HG02763 (cell line): Measurements from ENCODE around the gene SRRM1.
A peak's percentile ranks its signal among the peaks of the same experiment; 100 is the strongest.
"Not testable (repeated sequence)": the region's sequence is repeated elsewhere in the genome, so short reads cannot be mapped to it uniquely, and the experiment has no call there.

ENCODE experiments used
- ATAC-seq: cut with Tn5 transposase; IDR thresholded peaks from one replicate; pipeline ENCODE4 v1.9.1; 2021; ENCODE audit warnings: mild to moderate bottlenecking, moderate library complexity; ENCODE audit not compliant: unreplicated experiment

Gene SRRM1

DNA sequence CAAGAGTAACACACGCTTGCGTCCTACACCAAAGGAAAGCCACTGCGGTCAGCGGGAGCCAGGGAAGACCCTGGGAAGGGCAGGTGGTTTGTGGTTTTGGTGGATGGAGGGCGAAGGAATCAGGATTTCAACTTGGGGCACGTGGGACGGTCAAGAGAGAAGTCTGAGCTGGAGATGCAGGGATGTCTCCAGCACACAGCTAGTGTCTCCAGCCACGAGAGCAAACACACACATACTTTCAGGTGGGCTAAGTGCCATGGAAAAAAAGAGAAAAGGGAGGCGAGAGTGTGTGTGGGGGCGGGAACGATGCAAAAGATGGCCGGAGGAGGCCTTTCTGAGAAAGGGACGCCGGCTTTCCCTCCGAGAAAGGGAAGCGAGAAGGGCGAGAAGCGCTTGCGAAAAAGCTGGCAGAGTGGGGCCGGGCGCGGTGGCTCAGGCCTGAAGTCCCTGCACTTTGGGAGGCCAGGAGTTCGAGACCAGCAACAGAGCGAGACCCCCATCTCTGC, 1.4 kb upstream of the SRRM1 start:
- no peak for ATAC-seq

DNA sequence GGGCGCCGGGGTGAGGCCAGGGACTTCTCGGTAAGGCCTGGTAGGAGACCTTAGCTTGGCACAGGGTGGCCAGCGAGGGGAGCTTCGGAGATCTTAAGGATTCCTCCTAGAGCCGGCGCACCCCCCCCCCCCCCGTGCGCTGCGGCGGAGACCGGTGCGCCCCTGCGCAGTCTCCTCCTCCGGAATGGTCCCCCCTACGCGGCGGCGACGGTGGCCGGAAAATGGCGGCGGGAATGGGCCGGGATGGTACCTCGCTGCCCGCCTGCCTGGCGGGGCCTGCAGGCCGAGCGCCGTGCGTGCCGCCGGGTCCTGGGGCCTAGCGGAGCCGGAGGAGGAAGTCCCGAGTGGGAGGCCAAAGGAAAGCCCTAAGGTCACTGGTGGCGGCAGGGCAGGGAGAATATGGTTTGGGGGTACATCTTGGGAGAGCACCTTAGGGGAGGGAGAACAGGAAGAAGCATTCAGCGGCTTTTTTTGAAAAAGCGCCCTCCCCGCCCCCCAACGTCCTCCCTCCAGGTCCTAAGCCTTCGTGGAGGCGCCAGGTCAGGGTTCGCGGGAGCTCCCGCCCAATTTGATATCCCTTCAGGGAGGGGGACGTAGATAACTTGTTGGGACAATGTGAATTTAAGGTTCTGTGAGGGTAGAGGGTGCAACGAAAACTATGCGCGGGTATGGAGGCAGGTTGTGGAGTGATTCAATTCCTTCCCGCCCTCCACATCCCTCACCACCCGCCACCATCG, 429 bp downstream of the SRRM1 start:
- peak; percentile 17 for ATAC-seq

DNA sequence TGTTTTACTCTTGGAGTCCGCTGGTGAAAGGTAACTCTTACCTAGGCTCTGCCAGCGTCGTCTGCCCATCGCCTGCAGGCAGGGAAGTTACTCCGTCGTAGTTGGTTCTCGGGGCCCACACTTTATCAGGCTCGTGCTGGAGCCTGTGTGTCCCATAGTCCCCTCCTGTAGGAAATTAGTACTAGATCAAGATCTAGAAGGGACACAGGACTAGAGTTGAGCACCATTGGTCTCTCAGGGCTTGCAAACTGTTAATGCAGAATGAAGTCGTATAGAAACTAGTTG, 940 bp downstream of the SRRM1 start:
- ATAC-seq: no peak

DNA sequence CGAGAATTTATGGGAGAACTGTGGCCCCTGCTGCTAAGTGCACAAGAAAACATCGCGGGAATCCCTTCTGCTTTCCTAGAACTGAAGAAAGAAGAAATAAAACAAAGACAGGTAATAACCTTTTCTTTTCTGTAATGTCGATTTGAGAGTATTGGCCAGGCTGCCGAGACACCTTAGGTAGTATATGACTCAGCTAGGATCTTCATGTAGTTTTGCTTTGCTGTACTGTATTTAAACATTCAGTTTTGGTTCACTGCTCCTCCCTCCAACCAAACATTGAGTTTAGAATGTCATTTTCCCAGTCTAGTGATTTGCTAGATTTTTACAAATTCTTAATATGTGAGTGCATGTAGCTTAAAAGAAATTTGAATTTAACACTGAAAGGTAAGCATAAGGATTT, 5.8 kb downstream of the SRRM1 start:
- ATAC-seq: no peak

DNA sequence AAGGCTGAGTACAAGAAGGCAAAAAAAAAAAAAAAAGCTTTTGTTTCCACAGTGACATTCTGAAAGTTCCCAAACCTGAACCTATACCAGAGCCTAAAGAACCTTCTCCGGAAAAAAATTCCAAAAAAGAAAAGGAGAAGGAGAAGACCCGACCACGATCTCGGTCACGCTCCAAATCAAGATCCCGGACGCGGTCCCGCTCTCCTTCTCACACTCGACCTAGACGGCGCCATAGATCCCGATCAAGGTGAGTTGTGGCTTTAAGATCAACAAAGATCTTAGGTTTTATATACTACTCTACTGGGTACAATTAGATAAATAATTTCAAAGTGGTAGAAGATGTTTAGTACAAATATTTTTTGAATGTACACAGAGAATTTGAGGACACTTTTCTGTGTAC, 9.3 kb downstream of the SRRM1 start:
- ATAC-seq: no peak

DNA sequence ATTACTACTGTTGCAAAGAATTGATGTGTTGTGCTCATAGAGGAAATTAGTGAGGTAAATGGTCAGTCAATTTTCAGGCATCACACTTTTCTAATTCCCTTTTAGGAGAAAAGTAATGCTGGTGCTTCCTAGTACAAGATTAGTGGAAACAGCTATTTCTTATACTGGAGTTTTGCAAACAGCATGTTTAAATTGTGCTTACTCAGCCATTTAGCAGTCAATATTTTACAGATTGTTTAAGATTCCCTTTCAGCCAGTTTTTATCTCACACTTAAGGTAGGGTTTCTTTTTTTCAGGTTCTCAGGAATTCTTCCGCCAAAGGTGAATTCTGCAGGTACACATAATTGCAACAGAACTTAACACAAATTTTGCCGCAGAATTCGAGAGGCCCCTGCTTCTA, 10.9 kb downstream of the SRRM1 start:
- no peak for ATAC-seq

DNA sequence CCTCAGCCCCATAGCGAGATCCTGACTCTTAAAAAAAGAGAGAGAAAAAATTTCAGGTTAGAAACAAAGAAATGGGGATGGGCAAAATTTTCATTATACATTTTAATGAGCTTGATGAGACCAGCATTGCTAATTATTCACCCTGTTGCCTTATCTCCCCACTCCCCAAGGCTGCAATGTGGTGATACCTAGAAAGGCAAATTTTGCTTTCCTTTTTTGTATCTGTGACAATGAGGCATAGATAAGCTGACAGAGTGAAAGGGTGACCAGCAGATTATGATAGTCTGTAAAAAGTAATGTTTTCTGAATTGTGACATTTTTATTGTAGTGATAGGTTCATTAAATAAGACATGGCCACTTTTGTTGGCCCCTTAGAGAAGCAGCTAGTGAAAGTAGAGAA, 12.9 kb downstream of the SRRM1 start:
- no peak for ATAC-seq

DNA sequence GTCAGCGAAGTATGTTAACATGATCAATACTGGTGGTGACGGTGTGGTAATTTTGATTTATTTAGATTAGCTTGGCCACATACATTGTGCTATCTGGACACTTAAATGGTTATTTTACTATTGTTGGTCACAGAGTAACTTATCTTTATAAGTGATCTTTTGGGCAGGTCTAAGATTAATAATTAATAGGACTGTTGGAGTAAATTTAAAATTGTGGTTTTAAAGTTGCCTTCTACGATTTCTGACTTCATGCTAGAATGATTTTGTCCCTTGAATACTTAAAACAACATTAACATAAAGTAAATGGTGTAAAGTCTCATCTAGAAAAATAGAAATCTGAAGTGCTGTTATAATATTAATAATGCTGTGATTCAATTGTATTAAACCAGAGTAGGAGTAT, 14.7 kb downstream of the SRRM1 start:
- no peak for ATAC-seq

DNA sequence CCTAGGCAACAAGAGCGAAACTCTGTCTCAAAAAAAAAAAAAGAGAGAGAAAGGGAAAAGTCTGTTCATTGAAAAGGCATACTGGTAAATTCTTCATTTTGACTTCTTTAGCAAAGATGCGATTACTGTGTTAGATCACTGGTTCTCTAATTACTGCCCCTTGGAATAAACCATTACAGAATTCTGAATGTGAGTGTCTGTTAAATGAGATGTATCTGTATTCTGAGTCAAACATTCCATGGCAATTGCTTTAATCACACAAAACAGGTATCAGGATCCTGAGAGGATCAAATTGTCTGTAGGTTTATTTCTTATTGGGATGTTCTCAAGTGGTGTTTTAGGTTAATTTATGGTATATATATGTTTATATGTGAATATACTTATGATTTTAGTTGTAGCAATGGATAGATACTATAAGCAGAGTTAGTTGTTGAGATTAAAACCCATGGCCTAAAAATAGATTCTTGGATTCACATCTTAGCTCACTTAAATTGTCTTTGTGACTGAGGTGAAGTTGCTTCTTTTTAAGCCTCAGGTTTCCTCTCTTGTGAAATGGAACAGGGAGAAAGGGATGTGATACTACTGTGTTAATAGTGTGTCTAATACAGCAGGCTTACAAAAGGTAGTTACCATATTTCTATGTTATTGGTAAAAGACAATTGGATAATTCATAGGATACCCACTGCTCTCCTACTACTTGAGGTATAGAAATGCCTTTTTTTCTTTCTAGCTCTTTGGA, 16.2 kb downstream of the SRRM1 start:
- no peak for ATAC-seq

DNA sequence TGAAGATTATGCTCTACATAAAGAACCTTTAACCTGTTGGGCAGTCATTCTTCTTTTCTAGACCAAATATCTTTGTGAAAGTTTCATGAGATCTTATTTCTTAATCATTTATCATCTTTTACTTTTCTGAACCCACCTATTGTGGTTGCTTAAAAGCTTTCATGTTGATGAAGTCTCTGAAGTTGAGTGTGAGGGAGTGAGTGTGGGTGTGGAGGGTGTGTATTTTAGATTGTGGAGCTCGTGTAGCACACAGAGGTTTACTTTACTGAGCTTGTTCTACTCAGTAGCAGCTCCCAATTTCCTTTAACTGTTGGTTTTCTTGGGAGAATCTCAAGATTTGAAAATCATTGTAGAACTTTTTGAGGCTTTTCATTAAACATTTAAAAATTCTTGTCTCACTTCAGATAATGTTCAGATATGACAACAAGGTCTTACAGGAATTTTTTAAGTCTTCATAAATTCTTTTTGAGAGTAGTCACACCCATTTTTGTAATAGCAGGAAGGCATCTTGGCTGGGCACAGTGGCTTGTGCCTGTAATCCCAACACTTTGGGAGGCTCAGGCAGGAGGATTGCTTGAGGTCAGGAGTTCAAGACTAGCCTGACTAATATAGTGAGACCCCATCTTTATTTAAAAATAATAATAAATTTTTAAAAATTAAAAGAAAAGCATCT, 17.0 kb downstream of the SRRM1 start:
- ATAC-seq: no peak

DNA sequence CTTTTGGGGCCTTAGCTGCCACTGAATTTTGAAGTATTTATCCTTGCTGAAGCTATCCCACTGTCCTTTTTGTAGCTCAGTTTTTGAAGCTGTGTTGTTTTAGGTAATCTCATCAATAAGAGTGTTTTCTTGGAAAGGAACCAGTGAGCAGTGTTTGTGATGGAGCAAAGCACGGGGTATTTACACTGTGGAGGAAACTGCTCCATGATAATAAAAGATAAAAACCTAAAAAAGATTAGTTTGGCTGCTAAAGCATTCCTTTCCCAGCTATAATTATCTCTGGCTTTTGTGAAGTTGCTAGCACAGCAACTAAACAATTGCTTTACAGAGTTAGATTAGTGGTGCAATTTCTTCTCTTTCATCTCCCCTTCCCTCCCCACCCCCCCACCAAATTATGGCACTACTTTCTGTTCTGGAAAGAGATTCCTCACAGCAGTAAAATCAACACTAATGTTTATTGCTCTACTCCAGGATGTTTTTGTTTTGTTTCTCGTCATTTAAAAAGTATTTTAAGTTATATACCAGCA, 21.5 kb downstream of the SRRM1 start:
- ATAC-seq: no peak

DNA sequence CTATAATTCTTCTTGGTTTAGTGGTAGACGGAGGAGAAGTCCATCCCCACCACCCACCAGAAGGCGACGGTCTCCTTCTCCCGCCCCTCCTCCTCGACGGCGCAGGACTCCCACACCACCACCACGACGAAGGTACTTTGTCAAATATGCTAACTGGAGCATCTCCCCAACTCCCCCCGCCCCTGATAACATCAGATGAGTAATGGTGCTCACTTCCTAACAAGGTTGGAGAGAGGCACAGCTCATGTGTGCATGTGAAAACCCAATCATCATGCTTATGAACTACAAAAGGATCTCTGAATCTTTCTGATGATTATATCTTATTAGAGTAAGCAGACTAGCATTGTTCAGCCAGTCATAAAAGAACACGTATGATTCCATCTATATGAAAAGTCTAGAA, 23.7 kb downstream of the SRRM1 start:
- no peak for ATAC-seq

DNA sequence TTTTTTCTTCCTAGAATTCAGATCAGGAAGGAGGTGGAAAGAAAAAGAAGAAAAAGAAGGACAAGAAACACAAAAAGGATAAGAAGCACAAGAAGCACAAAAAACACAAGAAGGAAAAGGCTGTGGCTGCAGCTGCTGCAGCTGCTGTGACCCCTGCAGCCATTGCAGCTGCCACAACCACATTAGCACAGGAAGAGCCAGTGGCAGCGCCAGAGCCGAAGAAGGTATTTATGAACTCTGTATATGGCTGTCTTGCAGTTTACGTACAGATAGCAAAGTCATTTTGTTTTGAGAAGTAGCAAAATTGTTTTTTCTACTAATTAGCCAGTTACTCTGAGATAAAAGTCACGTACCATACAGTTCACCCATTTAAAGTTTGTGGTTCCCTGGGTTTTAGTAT, 28.3 kb downstream of the SRRM1 start:
- ATAC-seq: not testable (repeated sequence)

DNA sequence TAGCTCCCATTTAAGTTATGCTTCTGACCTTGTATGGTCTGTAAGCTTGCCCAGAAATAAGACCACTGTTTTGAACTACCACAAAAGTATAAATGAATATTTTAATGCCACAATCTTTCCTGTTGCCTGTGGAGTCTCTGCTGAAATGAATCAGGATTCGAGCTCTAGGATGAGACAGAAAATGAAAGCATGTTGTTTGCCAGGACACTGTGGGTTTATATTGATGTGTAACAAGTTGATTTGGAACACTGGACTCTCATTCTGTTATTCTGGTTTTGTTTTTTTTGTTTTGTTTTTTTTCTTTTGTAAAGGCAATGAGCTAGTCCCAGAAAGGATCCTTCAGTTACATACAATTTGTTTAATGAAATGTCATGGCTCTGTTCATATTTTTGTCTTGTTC, 29.6 kb downstream of the SRRM1 start:
- ATAC-seq: not testable (repeated sequence)

DNA sequence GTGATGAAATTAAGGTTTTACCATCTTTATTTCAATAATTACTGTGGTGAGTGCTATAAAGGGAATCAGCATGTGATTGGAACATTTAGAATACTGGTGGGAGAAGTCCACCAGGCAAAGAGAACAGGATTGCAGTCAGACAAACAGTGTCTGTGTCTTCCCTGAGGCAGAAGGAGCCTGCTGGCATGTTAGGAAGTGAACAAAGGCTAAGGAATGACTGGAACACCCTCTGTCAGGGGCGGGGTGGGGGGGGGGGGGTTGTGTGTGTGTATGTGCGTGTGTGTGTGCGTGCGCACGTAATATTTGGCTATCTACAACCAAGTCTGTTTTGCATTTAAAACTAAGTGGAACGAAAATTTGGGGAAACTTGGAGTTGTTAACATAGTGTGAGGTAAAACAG, 30.2 kb downstream of the SRRM1 start:
- no peak for ATAC-seq

DNA sequence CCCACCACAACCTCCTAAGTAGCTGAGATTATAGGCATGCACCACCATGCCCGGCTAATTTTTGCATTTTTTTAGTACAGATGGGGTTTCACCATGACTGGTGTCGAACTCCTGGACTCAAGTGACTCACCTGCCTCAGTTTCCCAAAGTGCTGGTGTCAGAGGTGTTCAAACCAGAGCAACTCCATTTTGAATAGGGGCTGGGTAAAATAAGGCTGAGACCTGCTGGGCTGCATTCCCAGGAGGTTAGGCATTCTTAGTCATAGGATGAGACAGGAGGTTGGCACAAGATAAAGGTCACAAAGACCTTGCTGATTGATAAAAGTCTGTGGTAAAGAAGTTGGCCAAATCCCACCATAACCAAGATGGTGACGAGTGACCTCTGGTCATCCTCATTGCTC, 35.3 kb downstream of the SRRM1 start:
- not testable (repeated sequence) for ATAC-seq

DNA sequence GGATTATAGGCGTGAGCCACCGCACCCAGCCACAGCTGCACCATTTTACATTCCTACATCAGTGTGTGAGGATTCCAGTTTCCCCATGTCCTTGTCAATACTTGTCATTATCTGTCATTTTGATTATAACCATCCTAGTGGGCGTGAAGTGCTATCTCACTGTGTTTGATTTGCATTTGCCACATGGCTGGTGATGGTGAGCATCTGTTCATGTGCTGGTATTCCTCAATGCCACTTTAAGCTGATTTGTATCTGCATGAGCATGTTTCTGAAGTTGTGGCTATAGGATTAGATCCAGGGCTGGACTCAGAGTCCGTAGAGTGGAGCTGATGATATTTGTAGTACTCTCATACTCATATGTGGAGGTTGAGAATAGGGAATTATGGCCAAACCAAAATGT, 36.6 kb downstream of the SRRM1 start:
- ATAC-seq: no peak

DNA sequence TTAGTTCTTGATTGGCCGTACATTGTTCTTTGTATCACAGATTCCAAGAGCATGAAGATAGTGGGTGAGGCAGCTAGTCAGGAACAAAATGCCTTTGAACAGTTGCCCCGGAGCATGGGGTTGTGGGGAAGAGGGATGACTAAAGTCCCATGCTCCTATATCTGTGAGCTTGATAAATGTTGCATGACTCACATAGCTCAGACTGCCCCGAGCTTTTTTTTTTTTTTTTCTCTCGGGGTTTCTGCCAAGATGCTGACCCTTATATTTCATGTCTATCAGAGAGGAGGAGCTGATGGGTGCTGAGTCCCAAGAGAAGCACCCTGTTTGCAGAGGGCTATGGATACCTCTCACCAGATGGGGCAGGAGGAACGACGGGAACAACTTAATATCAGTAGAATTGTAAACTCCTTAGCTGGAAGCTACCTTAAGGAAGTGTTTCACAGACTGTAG, 40.6 kb downstream of the SRRM1 start:
- ATAC-seq: no peak

DNA sequence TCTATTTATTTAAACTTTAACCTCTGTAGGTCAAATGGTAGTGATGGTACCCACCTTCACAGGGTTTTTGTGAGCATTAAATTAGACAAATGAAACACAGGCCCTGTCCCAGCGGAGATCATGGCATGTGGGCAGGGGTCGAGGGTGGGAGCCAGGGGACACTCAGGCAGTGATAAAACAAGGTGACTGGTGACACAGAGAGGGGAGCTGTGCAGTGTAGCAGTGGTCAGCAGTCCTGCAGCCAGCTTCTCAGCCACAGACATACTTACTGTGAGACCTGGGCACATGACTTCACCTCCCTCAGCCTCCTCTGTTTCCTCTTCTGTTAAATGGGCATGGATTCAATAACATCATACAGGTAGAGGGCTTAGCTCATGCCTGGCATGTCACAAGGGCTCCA, 44.9 kb downstream of the SRRM1 start:
- no peak for ATAC-seq

DNA sequence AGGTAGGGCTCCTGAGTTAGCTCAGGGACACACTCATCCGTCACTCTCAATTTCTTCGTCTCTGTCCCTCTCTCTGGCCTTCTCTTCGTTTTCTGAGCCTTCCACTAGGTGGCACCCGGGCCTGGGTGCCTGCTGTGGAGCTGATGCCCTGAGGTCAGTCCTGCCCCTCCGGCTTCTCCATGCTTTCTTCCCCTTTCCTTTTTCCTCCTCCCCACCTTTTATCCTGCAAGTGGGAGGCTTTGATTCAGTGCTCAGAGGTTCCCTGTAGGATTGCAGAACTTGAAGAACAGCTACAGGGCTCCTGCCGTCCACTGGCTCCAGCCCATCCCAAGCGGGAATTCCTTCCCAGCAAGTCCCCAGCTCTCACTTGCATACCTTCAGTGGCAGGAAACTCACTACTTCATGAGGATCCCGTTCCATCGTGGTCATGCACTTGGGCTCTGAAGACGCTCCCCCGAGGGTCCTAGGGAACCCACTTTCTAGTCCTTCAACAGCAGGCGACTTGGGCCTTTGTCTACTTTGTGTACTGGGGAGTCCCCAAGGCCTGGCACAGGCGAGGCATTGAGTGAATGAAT, 45.6 kb downstream of the SRRM1 start:
- ATAC-seq: no peak

DNA sequence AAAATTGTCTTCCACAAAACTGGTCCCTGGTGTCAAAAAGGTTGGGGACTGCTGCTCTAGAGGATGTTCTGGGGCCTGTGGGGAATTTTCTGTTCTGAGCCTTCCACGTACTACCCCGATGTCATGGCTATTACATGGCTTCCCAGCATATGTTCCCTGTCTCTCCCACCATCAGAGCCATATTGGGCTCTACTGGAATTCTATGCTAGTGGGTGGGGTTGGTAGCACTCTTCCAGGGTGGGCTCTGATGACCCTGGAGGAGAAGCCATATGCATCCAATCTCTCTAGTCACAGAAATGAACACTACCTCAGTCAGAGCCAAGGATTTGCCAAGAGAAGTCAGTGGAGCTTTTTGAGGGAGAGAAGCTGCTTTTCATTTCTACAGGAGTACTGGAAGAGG, 47.9 kb downstream of the SRRM1 start:
- no peak for ATAC-seq
